HepG2 (cell line): ENCODE measurements around the gene ACOX3.

Source experiments
- POLR2AphosphoS5 ChIP-seq: IDR thresholded peaks from 2 replicates; pipeline ENCODE4 v1.6.1; 2012; ENCODE audit warnings: low read depth, low read length
- RNF2 ChIP-seq: fragments of 450-650 bp; conservative IDR thresholded peaks from 2 replicates; pipeline ENCODE4 v1.6.1; 2016; ENCODE audit warnings: low read depth

- TF ChIP-seq RNF2: no peak
- no peak for TF ChIP-seq POLR2AphosphoS5
Measured at GRCh38 chr4:8331575-8331955, 109.0 kb downstream of the ACOX3 start.
